ENCODE measurements around the gene COX7A2L.
A peak's percentile ranks its signal among the peaks of the same experiment; 100 is the strongest.

The COX7A2L gene

DNA sequence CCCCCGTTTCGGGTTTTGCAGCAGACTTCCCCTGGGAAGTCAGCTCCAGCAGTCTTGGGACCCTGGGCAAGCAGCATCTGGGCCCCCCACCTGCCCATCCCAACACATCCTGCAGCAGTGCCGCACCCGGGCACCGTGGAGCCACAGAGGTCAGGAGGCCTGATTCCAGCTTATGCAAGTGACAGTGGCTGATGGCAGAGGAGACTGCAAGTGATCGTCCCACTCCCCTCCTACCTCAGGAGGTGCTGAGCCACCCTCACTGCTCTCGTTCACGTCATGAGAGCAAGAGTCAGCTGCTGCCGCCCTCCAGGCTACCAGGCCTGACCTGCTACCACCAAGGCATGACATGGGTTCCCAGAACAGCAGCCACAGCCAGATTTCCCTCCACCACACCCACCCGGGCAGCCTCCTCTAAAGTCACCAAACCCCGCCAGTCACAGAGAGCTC is 18.2 kb downstream of the COX7A2L start:
- TF ChIP-seq TEAD4 (IDR thresholded peaks at IDR 0.05) (no peak), ZBTB7A (IDR thresholded peaks at IDR 0.05; ENCODE audit: low read depth) (no peak), NFIC (IDR thresholded peaks at IDR 0.05) (no peak), TCF12 (IDR thresholded peaks at IDR 0.05; ENCODE audit: low read depth) (no peak), RAD21 (IDR thresholded peaks at IDR 0.05; ENCODE audit: low read depth) (no peak)

DNA sequence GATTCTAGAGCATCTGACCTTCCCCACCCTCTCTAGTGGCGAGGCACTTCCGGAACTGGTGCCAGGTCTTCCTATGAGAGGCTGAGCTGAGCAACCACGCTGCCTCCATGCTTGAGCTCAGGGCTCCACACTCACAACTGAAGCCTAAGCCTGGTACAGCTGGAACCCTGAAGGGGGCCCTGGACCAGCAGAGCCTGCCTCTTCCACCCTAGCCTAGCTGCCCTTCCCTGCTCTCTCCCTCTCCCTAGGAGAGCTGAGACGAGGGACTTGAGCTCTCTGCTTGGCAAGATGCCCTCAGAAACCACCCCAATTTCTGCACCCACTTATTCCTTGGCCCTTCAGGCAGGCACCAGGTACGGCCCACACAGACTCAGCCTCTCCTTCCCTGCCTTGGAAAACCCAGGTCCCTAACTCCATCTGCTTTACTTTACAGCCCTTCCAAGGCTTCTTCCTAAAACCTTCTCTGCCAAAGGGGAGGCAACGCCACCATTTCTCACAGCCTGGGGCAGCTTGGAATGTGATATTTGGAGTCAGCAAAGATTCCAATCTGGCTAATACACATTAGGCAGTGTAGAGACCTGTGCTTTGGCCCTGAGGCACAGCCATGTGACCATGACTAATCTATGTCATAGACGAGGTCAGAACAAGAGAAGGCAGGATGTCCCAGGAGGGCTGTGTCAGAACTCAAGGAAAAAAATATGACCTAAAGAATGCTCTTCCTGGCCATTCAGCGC is 18.8 kb downstream of the COX7A2L start:
- TF ChIP-seq FOXM1 (IDR thresholded peaks at IDR 0.05; ENCODE audit: borderline replicate concordance, low read depth) (no peak), YY1 (IDR thresholded peaks at IDR 0.05; ENCODE audit: low read depth) (no peak), RAD21 (IDR thresholded peaks at IDR 0.05; ENCODE audit: low read depth) (no peak), MAX (IDR thresholded peaks at IDR 0.05) (no peak), USF1 (IDR thresholded peaks at IDR 0.05) (peak; percentile 41; the same call in 1 of the 2 replicates)
- TF ChIP-seq, protein P1, sequence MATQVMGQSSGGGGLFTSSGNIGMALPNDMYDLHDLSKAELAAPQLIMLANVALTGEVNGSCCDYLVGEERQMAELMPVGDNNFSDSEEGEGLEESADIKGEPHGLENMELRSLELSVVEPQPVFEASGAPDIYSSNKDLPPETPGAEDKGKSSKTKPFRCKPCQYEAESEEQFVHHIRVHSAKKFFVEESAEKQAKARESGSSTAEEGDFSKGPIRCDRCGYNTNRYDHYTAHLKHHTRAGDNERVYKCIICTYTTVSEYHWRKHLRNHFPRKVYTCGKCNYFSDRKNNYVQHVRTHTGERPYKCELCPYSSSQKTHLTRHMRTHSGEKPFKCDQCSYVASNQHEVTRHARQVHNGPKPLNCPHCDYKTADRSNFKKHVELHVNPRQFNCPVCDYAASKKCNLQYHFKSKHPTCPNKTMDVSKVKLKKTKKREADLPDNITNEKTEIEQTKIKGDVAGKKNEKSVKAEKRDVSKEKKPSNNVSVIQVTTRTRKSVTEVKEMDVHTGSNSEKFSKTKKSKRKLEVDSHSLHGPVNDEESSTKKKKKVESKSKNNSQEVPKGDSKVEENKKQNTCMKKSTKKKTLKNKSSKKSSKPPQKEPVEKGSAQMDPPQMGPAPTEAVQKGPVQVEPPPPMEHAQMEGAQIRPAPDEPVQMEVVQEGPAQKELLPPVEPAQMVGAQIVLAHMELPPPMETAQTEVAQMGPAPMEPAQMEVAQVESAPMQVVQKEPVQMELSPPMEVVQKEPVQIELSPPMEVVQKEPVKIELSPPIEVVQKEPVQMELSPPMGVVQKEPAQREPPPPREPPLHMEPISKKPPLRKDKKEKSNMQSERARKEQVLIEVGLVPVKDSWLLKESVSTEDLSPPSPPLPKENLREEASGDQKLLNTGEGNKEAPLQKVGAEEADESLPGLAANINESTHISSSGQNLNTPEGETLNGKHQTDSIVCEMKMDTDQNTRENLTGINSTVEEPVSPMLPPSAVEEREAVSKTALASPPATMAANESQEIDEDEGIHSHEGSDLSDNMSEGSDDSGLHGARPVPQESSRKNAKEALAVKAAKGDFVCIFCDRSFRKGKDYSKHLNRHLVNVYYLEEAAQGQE (IDR thresholded peaks at IDR 0.05; ENCODE audit: low read depth): no peak

- TF ChIP-seq YY1 (IDR thresholded peaks at IDR 0.05; ENCODE audit: low read depth): no peak
- TF ChIP-seq RAD21 (IDR thresholded peaks at IDR 0.05; ENCODE audit: low read depth): no peak
- no peak for TF ChIP-seq EGR1 (IDR thresholded peaks at IDR 0.05)
- no peak for TF ChIP-seq MAX (IDR thresholded peaks at IDR 0.05)
- TF ChIP-seq USF1 (IDR thresholded peaks at IDR 0.05): no peak
- TF ChIP-seq ZBTB7A (IDR thresholded peaks at IDR 0.05; ENCODE audit: low read depth): no peak
- no peak for TF ChIP-seq NFIC (IDR thresholded peaks at IDR 0.05)
- no peak for TF ChIP-seq EP300 (IDR thresholded peaks at IDR 0.05; ENCODE audit: borderline replicate concordance)
- no peak for TF ChIP-seq TCF12 (IDR thresholded peaks at IDR 0.05; ENCODE audit: low read depth)
- TF ChIP-seq, protein P1 (IDR thresholded peaks at IDR 0.05; ENCODE audit: low read depth): no peak
Observed at GRCh38 chr2:42340938-42341636, 19.9 kb downstream of the COX7A2L start.

DNA sequence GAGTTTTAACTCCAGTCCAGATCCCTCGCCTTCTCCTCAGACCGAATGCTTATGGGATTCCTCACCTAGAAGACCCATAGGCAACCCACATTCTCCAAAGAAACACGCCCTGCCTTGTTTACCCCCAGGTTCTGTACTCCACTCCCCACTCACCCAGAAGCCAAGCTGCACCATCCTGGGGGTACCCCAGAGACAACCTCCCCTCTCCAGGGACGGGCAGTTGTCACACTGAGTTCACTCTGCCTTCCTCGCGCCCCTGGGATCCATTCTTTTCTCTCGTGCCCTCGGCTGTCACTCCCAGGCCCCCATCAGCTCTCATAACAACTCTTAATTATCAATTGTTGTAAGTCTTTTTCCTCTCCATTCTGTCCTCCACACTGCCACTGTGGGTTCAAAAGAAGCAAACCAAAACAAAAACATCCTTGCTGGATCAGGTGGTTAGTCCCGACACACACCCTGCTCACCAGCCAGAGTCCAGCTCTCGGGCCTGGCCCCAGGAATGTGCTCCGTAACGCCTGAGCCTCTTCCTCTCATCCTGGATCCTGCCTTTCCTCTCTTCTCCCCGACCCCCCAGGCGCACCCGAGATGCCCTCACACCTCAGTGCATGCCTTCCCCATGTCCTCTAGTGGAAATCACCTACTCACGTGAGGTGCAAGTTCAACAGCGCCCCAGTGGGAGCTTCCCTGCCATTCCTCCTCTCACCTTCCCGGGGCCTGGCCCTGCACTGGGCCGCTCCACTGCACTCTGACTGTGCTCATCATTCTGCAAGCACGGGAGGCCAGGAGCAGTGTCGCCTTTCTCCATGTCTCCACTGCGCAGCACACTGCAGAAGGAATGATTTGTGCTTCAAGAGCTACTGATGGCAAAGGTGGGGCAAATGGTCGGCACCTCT is 20.7 kb downstream of the COX7A2L start:
- no peak for TF ChIP-seq FOXM1 (IDR thresholded peaks at IDR 0.05; ENCODE audit: borderline replicate concordance, low read depth)
- no peak for TF ChIP-seq YY1 (IDR thresholded peaks at IDR 0.05; ENCODE audit: low read depth)
- TF ChIP-seq, protein P1 (IDR thresholded peaks at IDR 0.05; ENCODE audit: low read depth): no peak
- no peak for TF ChIP-seq ZBTB7A (IDR thresholded peaks at IDR 0.05; ENCODE audit: low read depth)
- TF ChIP-seq CREB1 (IDR thresholded peaks at IDR 0.05; ENCODE audit: low read depth): no peak
- no peak for TF ChIP-seq TCF12 (IDR thresholded peaks at IDR 0.05; ENCODE audit: low read depth)
- TF ChIP-seq EP300 (IDR thresholded peaks at IDR 0.05; ENCODE audit: borderline replicate concordance): no peak
- no peak for TF ChIP-seq CEBPB (IDR thresholded peaks at IDR 0.05)
- TF ChIP-seq EGR1 (IDR thresholded peaks at IDR 0.05): no peak
- no peak for TF ChIP-seq RAD21 (IDR thresholded peaks at IDR 0.05; ENCODE audit: low read depth)
- no peak for TF ChIP-seq MAX (IDR thresholded peaks at IDR 0.05)
- TF ChIP-seq TAF1 (IDR thresholded peaks at IDR 0.05; ENCODE audit: low read depth): no peak
- no peak for TF ChIP-seq TEAD4 (IDR thresholded peaks at IDR 0.05)
- no peak for TF ChIP-seq USF1 (IDR thresholded peaks at IDR 0.05)
- TF ChIP-seq NFIC (IDR thresholded peaks at IDR 0.05): no peak

Data from Ishikawa (cell line).